ENCODE results near the gene FAM180B.
"Not testable (repeated sequence)": the region's sequence is repeated elsewhere in the genome, so short reads cannot be mapped to it uniquely, and the experiment has no call there.

The FAM180B gene

GRCh38 chr11:47595967-47596366, 9.5 kb downstream of the FAM180B start:
- no peak for FAIRE-seq

DNA sequence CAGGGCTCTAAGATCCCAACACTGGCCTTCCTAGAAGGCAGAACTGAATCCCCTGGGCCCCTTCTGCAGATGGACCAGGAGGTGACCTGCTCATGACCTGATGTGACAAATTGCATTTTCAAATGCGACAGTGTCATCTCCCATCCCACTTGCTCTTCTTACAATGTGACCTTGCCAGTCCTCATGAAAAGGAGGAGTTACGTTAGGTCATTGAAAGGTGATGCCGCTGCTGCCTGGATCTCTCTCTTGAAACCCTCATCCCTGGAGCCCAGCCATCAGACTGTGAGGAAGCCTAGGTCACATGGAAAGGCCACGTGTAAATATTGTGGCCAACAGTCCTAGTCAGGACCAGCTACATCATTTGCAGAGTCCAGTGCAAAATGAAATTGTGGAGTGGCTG, 13.4 kb downstream of the FAM180B start:
- no peak for FAIRE-seq

DNA sequence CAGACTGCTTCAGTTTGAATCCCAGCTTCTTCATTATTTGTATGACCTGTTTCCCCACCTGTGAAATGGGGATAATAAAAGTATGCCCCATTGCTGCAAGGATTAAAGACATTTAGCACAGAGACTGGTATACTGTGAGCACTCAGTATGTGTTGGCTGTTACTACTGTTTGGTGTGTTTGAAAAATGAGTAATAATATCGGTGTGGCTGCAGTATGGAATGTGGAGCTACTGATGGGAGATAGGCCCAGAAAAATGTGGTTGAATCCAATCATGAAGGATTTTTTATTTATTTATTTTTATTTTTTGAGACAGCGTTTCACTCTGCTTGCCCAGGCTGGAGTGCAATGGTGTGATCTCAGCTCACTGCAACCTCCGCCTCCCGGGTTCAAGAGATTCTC, 16.8 kb downstream of the FAM180B start:
- no peak for FAIRE-seq

DNA sequence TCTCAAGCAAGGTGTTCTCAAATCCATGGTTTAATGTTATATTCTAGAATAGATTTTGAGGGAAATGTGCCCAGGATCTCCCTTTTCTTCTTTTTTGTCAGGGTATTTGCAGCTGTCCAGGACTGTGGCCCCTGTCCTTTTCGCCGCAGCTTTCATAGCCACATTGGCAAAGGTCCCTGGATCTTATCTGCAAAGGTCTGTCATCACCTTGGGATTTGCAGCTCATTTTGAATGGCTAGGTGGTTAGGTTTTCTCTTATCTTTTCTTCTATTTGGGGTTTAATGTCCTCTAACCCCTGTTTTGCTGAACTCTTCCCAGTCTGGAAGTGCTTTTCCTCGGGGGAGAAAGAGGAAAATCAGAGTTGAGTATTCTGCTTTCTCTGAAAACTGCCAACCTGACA, 19.4 kb downstream of the FAM180B start:
- no peak for FAIRE-seq

- FAIRE-seq: no peak
These were observed 20.3 kb downstream of the FAM180B start for GRCh38 chr11:47606731-47607130.

DNA sequence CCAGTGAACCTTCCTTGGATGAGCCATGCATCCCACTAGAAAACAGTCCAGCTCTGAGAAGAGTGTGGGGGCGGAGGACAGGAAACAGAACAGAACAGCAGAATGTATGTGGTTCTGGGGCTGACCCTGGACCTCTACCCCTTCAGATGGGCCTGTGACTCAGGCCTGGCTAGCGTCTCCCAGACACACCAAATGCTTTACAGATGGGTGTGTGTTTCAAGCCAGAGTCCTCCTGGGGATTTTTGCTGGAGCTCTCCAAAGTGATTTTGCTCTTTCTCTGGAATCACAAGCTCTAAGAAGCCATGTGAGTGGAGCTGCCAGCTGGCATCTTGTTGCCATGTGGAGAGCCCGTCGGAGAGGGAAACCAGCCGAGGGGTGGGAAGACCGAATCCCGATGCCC, 20.9 kb downstream of the FAM180B start:
- no peak for FAIRE-seq

DNA sequence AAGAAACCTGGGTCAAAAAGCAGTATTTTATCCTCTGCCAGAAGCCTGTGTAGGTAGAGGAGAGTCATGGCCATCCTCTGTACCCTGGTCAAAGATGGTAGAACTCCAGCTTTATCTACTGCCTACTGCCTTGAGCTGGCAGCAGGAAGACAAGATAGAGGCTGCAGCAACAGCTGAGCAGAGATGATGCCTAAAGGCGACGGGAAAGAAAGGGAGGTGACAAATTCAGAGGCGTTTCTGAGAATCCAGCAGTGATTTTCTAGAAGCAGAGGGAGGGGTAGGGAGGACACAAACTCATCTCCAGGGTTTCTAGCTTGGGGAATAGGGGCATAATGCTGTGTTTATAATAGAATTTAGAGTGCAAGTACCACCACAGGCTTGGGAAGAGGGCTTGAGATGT, 23.2 kb downstream of the FAM180B start:
- FAIRE-seq: no peak

DNA sequence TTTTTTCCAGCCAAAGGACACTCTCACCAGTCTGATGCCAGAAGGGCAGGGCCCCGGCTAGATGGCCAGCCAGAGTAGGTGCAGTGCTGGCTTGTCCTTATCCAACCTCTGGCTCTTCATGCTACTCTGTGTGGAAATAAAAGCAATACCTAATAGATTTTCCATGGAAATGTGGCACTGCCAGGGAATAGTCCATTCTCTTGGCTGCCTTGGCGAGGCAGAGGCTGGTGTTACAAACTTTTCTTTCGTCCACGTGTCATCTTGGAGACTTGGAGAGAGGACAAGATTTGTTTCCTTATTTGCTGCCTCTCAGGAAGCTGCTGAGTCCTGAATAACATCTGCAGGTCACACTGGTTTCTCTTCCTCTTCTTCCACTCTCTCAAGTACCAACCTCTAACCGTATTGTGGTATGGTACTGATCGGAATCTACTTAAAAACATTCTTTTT, 24.9 kb downstream of the FAM180B start:
- no peak for FAIRE-seq

GRCh38 chr11:47615249-47615648, 28.8 kb downstream of the FAM180B start:
- FAIRE-seq: no peak

DNA sequence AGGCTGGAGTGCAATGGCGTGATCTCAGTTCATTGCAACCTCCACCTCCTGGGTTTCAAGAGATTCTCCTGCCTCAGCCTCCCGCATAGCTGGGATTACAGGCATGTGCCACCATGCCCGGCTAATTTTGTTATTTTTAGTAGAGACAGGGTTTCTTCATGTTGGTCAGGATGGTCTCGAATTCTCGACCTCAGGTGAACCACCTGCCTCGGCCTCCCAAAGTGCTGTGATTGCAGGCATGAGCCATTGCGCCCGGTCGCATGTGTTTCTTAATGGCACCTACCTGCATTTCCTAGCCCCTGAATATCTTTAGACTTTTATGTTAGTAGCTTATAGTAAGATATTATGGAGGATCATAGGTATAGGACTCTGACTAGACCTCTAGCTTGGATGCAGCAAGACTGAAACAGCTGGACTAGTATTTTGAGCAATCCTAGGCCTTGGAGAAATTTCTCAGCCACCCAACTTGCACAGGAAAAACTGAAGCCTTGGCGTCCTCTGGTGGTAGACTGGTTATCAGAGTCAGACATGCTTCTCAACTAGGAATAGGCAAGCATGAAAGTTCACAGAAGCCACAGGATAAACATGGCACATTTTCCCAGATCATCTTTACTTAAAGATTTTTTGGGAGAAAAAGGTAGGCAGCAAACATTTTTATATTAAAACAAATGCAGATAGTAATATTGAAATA, 30.4 kb downstream of the FAM180B start:
- no peak for FAIRE-seq

DNA sequence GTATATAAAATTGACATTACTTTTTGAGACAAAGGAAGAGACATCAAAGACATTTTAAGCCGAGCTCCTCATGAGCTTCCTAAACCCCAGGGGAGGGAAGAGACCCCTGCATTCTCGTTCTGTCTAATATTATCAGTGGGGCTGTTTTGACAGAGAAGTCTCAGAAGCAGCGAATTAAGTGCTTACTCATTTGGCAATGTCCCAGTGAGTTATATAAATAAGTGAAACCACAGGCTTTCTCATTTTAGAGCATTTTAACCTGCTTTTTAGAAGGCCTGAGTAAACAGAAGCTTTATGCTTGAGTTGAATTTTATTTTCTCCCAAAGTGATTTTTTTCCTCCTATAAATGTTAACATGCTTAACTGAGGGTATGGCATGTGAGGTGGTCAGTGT, 30.9 kb downstream of the FAM180B start:
- FAIRE-seq: no peak

GRCh38 chr11:47620836-47621378, 34.4 kb downstream of the FAM180B start:
- FAIRE-seq: no peak

GRCh38 chr11:47626234-47626633, 39.8 kb downstream of the FAM180B start:
- no peak for FAIRE-seq

- FAIRE-seq: no peak
These were observed 41.5 kb downstream of the FAM180B start for GRCh38 chr11:47628026-47628425.

GRCh38 chr11:47631473-47631872, 45.0 kb downstream of the FAM180B start:
- FAIRE-seq: no peak

- FAIRE-seq: not testable (repeated sequence)
These were observed 49.9 kb downstream of the FAM180B start for GRCh38 chr11:47636331-47636730.

Data from islet of Langerhans (tissue), 1 donor.